Measurements from ENCODE around the gene MACROD1.
"Not testable (repeated sequence)": the region's sequence is repeated elsewhere in the genome, so short reads cannot be mapped to it uniquely, and the experiment has no call there.

Gene MACROD1

DNA sequence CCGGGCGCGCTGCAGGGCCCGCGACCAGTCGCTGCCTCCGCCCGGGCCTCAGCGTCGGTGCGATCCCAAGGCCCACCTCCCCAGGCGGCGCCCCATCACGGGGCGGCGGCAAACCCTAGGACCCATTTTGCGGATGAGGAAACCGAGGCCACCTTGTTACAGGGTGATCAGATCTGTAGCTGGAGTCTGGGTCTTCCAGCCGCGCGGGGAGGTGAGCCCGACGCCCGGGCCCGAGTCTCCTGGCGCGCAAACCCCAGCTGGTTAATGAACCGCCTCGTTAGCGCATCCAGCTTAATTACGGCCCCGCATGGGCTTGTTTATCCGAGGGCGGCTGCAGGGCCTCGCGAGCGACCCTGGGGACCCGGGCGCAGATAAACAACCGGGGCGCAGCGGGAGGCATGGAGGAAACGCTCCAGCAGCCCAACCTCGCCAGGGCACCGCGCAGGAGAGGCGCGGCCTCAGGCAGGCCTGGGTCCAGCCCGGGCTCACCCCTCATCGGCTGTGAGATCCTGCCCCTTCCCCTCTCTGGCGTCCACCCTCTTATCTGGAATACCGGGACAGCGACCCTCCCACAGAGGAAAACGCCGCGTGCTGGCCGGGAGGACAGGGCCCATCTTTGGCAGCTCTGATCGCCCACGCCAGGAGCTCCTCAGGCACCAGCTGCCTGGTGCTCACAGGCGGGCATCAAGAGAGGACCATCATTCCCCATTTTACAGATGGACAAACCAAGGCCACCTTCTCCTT is 165.0 kb downstream of the MACROD1 start:
- no peak for DNase-seq (ENCODE audit: low read depth in 1 of 2, low spot score in 1 of 2)

DNA sequence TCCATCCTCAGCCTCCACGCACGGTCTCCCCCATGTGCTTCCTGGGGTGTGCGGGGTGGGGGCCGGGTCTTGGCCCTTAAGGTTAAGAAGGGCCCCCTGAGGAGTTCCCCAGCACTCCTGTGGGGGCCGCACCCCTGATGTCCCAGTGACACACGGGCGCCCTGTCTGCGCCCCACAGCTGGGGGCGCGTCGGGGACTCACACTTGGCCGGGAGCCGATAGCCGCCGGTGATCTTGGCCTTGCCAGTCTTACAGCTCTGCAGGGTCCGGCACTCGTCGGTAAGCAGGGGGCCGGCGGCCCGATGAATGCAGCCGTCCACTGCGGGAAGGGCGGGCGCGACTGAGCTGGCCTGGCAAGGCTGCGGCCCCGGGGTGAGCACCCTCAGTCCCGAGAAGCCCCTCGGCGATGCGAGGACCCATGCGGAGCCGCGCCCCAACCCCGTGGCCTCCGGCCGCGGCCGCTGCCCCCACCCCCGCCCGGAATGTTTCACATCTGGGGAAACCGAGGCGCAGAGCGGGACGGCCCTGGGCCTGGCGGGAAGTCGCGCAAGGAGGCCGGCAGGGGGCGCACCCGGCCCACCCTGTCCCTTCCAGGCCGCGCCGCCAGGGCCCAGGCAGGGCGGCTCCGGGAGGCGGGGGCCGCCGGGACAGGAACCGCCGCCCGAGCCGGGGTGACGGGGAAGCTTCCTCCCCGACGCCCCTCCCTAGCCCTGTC is 165.7 kb downstream of the MACROD1 start:
- DNase-seq (ENCODE audit: low read depth in 1 of 2, low spot score in 1 of 2), result peak; percentile 57 to 60

DNA sequence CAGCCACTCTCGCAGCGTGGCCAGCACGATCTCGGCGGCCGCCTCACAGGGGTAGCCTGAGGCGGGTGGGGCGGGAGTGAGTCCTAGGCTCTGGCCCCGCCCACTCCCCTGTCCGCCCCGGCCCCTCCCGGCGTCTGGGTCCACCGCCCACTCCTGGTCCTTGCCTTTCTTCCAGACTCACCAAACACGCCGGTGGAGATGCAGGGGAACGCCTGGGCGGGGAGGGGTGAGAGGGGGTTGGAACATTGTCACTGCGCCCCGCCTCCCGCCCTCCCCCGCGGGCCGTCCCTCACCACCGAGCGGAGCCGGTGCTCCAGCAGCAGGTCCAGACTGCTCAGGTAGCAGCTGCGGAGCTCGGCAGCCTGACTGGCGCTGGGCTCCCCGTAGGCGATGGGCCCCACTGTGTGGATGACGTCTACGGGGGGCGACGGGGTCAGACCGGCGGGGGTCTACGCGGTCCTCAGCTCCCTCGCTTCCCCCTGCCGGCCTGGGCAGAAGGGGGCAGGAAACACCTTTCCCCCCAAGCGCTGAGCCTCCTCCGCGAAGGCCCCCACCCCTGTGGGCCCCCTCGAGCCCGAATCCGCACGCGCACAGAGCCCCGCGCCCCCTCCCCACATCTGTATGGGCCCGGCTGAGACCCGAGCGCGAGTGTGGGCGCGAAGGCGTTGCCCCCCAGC is 166.4 kb downstream of the MACROD1 start:
- DNase-seq (ENCODE audit: low read depth in 1 of 2, low spot score in 1 of 2), result peak; percentile 38 to 43

DNA sequence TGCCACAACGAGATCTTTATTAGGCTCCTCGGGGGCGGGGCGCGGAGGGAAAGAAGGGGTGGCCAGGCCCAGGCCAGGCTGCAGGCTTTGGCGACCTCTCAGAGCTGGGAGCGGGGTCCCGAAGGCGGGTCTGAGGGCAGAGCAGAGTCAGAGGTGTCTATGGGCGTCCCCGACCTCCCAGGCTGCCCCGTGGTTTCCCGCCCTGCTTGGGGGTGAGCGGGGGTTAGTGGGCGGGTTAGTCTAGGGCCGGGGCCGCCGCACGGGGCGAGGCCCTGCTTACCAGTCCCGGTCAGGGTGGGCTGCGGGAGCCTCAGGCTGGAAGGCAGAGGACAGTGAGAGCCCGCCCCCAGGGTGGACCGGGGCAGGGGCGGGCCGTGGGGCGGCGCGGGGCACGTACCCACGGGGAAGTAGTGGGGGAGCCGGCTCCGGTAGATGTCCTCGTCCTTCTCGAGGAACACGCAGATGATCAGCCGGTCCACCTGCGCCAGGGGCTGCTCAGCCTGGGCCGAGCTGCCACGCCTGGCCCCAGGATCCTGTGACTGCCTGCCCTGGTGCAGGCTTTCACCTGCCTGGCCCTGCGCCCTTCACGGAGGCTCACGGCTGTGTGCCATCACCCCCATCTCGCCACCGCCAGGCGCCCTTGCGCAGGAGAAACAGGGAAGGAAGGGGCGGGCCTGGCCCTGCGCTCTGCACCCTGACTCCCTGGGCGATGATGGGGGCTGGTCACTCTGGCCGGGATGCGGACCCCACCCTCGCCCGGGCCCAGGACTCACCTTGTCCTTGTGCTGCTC is 167.2 kb downstream of the MACROD1 start:
- no peak for DNase-seq (ENCODE audit: low read depth in 1 of 2, low spot score in 1 of 2)

DNA sequence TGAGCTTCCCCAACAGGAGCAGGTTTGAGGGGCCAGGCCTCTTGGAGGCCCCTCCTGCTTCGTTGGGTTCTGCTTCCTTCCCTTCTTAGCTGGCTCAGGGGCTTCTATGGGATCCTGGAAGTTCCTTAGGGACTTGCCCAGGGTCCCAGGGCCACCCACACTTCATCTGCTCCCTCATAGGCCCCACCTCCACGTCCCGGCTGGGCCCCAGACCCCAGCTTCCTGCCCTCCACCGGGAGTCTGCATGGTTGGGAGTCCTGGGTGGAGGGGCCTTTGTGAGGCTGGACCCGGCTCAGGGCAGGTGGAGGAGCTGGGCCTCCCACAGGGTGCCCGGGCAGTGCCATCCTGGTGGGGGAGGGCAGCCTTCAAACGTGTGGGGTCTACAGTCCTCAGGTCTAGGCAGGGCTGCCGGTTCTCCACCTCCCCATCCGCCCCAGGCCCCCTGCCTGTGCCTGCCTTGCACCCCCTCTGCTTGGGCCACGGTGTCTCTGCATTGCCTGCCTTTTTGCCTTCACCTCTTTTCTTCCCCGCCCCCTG is 168.0 kb downstream of the MACROD1 start:
- DNase-seq (ENCODE audit: low read depth in 1 of 2, low spot score in 1 of 2), result no peak

DNA sequence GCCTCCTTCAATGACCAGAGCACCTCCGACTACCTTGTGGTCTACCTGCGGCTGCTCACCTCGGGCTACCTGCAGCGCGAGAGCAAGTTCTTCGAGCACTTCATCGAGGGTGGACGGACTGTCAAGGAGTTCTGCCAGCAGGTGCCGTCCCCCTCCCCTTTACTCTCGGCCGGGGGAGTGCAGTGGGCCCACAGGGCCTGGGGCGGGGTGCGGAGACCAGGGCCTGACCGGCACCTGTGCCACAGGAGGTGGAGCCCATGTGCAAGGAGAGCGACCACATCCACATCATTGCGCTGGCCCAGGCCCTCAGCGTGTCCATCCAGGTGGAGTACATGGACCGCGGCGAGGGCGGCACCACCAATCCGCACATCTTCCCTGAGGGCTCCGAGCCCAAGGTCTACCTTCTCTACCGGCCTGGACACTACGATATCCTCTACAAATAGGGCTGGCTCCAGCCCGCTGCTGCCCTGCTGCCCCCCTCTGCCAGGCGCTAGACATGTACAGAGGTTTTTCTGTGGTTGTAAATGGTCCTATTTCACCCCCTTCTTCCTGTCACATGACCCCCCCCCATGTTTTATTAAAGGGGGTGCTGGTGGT is 168.7 kb downstream of the MACROD1 start:
- DNase-seq (ENCODE audit: low read depth in 1 of 2, low spot score in 1 of 2), result no peak

DNA sequence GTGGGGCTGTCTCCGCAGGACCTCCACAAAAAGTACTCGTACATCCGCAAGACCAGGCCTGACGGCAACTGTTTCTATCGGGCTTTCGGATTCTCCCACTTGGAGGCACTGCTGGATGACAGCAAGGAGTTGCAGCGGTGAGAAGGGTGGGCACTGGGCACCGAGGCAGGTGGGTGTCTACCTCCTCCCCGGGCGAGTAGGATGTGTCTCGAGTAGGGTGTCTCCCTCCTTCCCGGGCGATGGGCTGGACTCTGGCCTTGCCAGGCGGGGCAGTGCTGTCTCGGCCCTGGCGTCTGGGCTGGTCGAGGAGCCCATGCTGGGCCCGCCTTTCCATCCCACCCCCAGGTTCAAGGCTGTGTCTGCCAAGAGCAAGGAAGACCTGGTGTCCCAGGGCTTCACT is 169.4 kb downstream of the MACROD1 start:
- no peak for DNase-seq (ENCODE audit: low read depth in 1 of 2, low spot score in 1 of 2)

DNA sequence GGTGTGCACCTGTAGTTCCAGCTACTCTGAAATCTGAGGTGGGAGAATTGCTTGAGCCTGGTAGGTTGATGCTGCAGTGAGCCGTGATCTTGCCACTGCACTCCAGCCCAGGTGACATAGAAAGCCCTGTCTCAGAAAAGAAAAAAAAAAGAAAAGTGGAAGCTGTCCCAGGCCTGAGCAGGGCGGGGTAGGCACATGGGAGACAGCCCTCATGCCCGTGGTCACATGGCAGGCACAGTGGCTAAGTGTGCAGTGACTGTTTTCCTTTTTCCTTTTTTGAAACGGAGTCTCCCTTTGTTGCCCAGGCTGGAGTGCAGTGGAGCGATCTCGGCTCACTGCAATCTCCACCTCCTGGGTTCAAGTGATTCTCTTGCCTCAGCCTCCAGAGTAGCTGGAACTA is 171.9 kb downstream of the MACROD1 start:
- DNase-seq (ENCODE audit: low read depth in 1 of 2, low spot score in 1 of 2), result no peak

DNA sequence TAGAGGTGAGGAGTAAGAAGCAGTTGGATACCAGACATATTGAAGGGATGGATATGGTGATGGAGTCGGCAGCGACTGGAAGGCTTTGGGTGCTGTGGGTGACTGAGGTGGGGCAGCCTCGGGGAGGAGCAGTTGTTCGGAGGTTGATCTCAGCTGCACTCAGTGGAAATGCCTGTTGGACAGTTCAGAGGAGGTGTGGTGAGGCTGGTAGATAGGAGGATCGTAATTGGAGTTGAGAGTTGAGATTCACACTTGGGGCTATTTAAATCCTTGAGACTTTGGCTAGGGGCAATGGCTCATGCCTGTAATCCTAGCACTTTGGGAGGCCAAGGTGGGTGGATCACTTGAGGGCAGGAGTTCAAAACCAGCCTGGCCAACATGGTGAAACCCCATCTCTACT is 172.8 kb downstream of the MACROD1 start:
- DNase-seq (ENCODE audit: low read depth in 1 of 2, low spot score in 1 of 2), result no peak

DNA sequence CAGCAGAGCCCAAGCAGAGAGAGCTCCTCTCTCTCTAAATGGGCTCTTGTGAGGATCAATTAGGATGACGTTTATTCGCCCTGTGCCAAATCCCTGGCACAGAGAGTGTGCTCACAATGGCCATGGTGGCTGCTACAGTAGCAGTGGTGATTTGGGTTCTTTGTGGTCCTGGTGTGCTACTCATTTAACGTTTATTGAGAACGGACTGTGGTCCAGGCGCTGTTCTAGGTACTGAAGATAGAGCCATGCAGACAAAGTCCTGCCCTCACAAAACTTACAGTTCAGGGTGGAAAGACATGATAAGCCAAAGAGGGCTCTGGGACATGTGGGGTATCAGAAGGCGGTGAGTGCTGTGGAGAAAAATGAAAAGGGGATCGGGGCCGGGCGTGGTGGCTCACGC is 174.4 kb downstream of the MACROD1 start:
- DNase-seq (ENCODE audit: low read depth in 1 of 2, low spot score in 1 of 2), result no peak

DNA sequence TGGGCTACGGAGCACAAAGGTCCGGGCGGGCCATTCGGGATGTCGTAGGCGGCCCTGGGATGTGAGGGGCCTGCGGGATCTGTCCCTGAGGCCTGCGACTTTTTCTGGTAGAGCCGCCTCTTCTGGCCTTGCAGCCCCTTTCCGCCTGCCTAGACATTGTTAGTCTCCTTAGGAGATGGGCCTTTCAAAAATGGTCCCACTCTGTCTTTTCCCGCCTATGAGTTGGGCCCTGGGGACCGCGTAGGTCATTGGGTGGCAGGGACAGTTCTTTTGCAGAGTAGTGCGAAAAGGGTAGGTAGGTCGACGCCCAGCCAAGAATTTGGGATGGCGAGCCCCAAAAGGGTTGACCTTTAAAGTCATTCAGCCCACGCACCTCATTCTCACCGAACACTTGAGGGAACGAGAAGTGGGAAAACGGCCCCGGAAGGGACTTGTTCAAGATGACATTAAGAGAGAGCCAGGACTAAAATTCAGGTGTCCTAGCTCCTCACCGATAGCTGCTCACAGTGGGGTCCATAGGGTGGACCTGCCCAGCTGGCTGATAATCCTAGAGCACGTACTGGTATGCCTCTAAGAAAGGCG is 178.9 kb downstream of the MACROD1 start:
- no peak for DNase-seq (ENCODE audit: low read depth in 1 of 2, low spot score in 1 of 2)

DNA sequence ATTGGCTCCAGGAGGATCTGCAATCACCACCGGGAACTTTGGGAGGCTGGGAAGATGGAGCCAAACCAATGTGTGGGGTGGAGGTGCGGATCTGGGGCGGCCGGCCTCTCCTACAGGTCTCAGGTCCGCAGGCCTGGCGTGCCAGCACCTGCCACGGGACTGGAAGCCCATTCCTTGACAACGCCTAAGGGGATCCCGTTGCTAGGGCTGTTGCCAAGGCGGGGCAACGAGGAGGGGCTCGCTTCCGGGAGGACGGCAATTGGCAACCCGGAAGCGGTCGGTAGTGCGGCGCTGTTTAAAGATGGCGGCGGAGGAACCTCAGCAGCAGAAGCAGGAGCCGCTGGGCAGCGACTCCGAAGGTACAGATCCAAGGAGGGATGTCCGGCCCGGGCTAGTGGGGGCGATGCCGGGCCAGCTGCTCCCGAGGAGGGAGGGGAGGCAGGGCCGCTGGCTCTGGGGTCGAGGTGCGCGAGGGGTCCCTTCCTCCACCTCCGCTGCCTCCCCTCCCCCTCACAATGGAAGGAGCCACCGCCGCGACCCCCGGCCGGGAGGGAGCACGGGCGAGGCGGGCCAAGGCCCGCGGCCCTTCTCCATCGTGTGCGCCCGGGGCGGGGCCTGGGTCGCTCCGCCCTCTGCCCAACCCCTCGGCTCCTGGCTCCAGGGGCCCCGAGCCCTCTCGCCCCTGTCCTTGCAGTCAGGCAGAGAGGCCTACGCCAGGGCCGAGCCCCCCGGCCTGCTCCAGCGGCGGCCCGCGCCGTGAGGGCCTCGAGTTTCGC is 179.6 kb downstream of the MACROD1 start, which contains the start of gene OTUB1:
Gene OTUB1 (plus strand): TSS at position 283 of the 776 bp plus-strand sequence. CDS start 19 bp downstream, at position 302.
- DNase-seq (ENCODE audit: low read depth in 1 of 2, low spot score in 1 of 2), result peak; percentile 68 to 82

DNA sequence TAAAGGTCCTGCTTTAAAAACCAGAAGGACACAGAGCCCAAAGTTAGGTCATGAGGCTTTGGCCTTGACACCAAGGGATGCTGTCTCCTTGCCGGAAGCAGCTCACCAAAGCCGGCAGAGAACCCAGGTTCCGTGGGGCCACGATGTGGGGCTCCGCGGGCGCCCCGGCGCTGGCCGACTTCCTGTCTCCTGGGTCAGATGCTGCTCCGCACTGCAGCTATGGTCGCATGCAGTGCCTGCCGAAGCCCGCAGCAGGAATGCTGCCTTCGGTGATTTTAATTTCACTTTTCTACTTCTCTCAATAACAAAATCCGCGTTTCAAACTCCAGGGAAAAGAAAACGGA is 180.1 kb downstream of the MACROD1 start:
- DNase-seq (ENCODE audit: low read depth in 1 of 2, low spot score in 1 of 2), result peak; percentile 38 to 54

DNA sequence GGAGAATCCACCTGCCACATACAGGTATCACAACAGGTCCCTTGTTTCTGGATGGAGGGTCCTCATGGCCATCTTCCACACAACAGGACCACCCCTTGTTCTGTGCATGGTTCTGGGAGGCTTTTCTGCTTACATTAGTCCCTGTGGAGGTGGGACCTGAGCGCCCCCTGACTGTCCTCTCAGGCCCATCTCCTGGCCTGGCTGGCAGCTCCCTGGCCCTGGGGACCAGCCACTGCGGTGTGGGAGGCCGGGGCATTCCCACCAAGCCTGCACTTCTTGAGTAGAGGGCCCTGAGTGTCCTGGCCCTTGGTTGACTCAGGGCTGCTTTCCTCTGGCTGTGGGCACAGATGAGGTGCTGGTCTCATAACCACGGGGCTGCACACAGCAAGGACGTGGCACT is 186.5 kb downstream of the MACROD1 start:
- DNase-seq (ENCODE audit: low read depth in 1 of 2, low spot score in 1 of 2), result no peak

DNA sequence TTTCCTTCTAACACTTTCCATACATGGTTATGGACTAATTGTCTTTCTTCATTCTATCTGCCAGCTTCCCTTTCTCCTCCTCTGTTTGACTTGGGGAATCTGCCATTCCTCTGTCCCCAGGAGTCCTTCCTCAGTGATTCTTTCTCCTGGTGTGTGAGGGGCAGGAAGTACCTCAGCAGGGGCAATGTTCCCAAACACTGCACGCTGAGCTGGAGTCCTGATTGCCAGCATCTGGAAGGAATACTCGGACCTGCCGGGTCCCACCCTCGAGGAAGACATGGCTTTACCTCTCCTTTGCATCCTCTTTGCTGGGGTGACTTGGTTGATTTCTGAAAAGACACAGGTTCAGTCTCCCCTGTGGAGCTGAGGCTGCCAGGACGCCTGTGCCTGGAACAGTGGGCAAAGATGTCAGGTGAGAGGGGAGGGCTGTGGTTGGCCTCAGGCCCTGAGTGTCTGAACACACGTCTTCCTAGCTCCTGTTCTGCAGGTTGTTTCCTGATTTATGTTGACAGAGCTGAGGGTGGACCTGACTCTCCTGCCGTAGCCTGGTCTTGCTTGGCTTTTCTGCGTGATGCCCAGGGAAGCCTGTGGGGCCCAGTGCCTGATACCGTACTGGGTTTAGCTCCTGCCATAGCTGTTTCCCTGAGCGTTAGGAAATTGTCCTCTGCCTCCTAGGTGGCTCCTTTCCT is 187.2 kb downstream of the MACROD1 start:
- no peak for DNase-seq (ENCODE audit: low read depth in 1 of 2, low spot score in 1 of 2)

DNA sequence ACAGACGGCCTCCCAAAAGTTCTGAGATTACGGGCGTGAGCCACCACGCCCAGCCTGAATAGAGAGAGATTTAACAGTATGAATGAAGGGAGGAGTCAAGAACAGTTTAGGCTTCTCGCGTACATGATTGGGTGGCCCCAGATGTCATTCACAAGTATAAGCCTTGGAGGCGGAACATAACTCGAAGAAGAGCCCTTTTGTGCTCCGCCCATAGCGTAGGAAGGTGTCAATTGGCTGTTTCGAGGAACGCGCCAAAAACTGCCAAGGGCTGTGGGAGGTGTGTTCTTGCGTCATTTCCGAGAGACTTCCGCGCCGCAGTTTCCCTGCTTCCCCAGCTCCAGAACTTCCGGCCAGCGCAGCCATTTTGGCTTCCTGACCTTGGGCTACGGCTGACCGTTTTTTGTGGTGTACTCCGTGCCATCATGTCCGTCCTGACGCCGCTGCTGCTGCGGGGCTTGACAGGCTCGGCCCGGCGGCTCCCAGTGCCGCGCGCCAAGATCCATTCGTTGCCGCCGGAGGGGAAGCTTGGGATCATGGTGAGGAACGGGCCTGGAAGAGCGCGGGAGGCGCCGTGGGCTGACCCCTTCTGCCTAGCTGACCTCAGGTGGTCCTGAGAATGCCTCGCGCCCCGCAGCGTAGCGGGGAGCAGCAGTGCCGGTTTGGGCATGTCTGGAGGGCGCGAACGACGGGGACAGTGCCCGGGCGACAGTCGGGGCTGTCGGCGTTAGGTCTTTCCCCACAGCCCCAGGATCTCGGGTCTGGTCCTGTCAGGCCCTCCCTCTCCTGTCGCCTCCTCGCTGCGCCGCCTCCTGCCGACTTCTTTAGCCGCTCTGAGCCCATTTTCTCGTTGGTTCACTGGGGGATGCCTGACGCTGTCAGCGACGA is 191.4 kb downstream of the MACROD1 start, which contains the start of gene COX8A:
Gene COX8A (plus strand): TSS at position 362 of the 885 bp plus-strand sequence. CDS start 61 bp downstream, at position 423.
- DNase-seq (ENCODE audit: low read depth in 1 of 2, low spot score in 1 of 2), result peak; percentile 71 to 96

DNA sequence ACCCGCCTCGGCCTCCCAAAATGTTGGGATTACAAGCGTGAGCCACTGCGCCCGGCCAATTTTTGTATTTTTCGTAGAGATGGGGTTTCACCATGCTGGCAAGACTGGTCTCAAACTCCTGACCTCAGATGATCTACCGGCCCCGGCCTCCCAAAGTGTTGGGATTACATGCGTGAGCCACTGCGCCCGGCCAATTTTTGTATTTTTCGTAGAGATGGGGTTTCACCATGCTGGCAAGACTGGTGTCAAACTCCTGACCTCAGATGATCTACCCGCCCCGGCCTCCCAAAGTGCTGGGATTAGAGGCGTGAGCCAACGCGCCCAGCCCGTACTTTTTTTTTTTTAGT is 192.0 kb downstream of the MACROD1 start:
- not testable (repeated sequence) for DNase-seq (ENCODE audit: low read depth in 1 of 2, low spot score in 1 of 2)

DNA sequence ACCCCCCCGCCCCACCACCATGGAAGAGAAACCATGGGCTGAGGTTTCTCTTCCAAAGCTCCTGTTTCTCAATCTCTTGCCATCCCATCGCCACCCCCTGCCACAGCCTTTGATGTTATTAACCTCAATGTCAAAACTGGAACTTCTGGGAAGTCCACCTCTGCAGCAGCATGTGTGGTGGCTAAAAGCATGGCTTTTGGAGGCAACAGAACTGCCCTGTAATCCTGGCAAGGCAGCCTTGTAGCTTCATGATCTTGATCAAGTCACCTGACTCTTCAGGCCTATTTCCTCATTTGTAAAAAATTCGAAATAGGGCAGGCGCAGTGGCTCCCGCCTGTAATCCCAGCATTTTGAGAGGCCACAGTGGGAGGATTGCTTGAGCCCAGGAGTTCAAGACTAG is 195.0 kb downstream of the MACROD1 start:
- no peak for DNase-seq (ENCODE audit: low read depth in 1 of 2, low spot score in 1 of 2)
